ENCODE data around the gene ERMP1. TPM values are rescaled to one million over a fixed set of nuclear protein-coding genes. Genes with fewer than 3 reads are reported as not detected.

The ERMP1 gene
- total RNA-seq, 1 donor from 2014 or later = 20.3 TPM

DNA sequence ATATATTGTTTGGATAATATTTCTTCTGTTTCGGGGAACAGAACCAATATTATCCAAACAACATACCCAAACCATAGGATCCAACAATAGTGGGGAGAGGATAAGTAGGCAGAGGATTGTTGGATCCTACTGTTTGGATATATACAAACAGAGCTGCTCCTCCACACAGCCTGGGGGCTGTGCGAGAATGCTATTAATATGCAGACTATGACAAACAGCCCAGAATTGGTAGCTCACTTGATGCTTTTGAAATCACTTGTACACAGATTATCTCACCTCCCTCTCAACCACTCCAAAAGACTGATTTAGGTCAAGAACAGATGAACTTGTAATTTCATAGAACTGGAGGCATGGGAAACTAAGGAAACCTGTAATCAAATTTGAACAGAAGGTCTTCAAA lies 33.4 kb upstream of the ERMP1 start:
- Mint-ChIP-seq H3K27me3 (no peaks in the 10 kb centered on the region), H3K9me3 (ENCODE audit: low read depth) (no peaks in the 10 kb centered on the region), H3K4me1 (ENCODE audit: low read depth) (peaks cover 6% of the 10 kb centered on the region), H3K4me3 (ENCODE audit: low read depth) (no peak overlapping the region), H3K36me3 (ENCODE audit: insufficient read depth) (no peaks in the 10 kb centered on the region), H3K27ac (no peak overlapping the region)
- no peak for DNase-seq (ENCODE audit: low spot score, unreplicated experiment)
- TF ChIP-seq CTCF (IDR thresholded peaks at IDR 0.05; ENCODE audit: unreplicated experiment) = no peak

- TF ChIP-seq CTCF (IDR thresholded peaks at IDR 0.05; ENCODE audit: unreplicated experiment) = no peak
- Mint-ChIP-seq H3K4me3 (ENCODE audit: low read depth) (no peak overlapping the region), H3K27me3 (no peaks in the 10 kb centered on the region), H3K4me1 (ENCODE audit: low read depth) (peaks cover 6% of the 10 kb centered on the region), H3K27ac (no peak overlapping the region), H3K36me3 (ENCODE audit: insufficient read depth) (no peaks in the 10 kb centered on the region), H3K9me3 (ENCODE audit: low read depth) (no peaks in the 10 kb centered on the region)
- DNase-seq (ENCODE audit: low spot score, unreplicated experiment) = no peak
Observed at GRCh38 chr9:5864446-5864845, 31.5 kb upstream of the ERMP1 start.

DNA sequence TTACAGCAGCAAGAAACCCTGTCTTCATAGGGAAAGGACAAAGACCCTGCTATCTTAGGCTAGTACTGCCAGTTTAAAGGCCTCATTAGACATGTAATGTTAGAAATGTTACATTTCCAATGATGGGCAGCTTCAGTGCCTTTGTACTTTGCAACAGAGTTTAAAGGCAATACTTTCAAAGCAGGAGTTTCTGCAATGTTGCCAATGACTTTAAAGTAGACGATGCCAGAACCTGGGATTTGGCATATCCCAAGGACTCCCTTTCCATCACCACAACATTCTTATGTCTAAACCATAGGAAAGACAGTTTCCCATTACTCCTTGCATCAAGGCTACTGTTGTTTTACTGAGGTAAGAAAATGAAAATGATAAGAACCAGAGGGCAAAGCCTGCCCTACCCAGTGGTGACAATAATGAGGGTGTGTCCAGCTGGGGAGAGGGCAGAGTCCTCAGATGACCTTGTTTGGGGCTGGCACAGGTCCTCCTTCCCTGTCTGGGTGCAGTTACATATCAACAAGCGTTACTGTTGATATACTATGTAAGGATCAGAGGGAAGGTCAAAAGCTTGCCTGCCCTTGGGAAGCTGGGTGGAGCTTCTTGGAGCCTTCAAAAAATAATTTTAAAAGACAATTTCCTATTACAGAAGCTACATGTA lies 30.3 kb upstream of the ERMP1 start:
- Mint-ChIP-seq H3K9me3 (ENCODE audit: low read depth) (no peaks in the 10 kb centered on the region), H3K4me1 (ENCODE audit: low read depth) (peaks cover 6% of the 10 kb centered on the region), H3K27me3 (no peaks in the 10 kb centered on the region), H3K27ac (no peak overlapping the region), H3K4me3 (ENCODE audit: low read depth) (no peak overlapping the region), H3K36me3 (ENCODE audit: insufficient read depth) (no peaks in the 10 kb centered on the region)
- no peak for TF ChIP-seq CTCF (IDR thresholded peaks at IDR 0.05; ENCODE audit: unreplicated experiment)
- DNase-seq (ENCODE audit: low spot score, unreplicated experiment) = no peak

- Mint-ChIP-seq H3K36me3 (ENCODE audit: insufficient read depth) (no peaks in the 10 kb centered on the region), H3K4me1 (ENCODE audit: low read depth) (peaks cover 2% of the 10 kb centered on the region), H3K9me3 (ENCODE audit: low read depth) (no peaks in the 10 kb centered on the region), H3K27me3 (no peaks in the 10 kb centered on the region), H3K27ac (no peak overlapping the region), H3K4me3 (ENCODE audit: low read depth) (no peak overlapping the region)
- DNase-seq (ENCODE audit: low spot score, unreplicated experiment) = no peak
- no peak for TF ChIP-seq CTCF (IDR thresholded peaks at IDR 0.05; ENCODE audit: unreplicated experiment)
Observed at GRCh38 chr9:5858833-5859232, 25.9 kb upstream of the ERMP1 start.

DNA sequence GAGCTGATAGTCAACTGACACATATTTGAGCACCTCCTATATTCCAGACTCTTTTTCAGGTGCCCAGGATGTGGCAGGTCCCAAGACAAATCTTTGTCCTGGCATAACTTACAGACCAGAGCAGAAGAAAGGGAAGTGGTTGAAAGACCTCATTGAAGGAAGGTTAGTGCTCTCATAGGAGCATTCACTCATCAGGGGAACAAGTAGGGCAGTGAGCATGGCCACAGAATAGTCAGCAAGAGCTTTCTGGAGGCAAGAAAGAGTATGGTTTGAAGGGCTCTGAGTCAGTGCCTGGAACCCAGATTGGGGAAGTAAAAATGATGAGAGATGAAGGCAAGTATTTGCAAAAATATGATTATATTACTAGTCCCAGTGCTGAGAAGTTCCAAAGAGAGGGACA lies 25.0 kb upstream of the ERMP1 start:
- Mint-ChIP-seq H3K36me3 (ENCODE audit: insufficient read depth) (no peaks in the 10 kb centered on the region), H3K9me3 (ENCODE audit: low read depth) (no peaks in the 10 kb centered on the region), H3K27me3 (no peaks in the 10 kb centered on the region), H3K4me1 (ENCODE audit: low read depth) (peaks cover 3% of the 10 kb centered on the region), H3K27ac (no peak overlapping the region), H3K4me3 (ENCODE audit: low read depth) (no peak overlapping the region)
- no peak for DNase-seq (ENCODE audit: low spot score, unreplicated experiment)
- TF ChIP-seq CTCF (IDR thresholded peaks at IDR 0.05; ENCODE audit: unreplicated experiment) = no peak
